NAMALWA (cell line): Measurements from ENCODE around the gene JAZF1.

Source experiments
- DNase-seq: peaks from one replicate; pipeline ENCODE4 v3.0.0-alpha.2; 2015; ENCODE audit warnings: low spot score

Gene JAZF1

DNA sequence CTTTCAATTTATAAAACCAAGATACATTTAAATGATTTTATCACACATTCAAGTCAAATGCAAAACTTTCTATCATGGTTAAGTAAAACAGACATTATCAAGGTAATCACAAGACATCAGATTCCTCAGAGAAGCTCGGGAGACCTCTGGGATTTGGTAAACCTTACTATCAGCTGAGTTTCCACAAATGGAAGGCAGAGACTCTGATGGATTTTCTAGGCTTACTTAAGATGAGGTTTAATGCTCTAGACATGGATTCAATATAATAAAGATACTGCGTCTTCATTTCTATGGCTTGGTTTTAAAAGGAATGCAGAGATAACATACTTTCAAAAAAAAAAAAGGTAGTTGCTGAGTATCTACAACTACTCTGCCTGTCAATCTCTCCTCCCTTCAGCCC lies 171.7 kb downstream of the JAZF1 start:
- no peak for DNase-seq

DNA sequence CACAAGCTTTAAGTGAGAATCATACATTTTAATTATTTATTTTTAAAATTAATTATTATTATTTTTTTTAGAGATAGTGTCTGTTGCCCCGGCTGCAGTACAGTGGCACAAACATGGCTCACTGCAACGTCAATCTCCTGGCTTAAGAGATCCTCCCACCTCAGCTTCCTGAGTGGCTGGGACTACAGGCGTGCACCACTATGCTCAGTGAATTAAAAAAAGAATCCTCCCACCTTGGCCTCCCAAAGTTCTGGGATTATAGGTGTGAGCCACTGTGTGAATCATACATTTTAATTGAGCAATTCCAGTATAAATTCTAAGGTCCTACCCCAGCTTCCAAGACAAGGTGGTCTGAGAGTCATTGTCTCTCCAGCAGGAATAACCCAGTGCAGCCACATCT lies 172.4 kb downstream of the JAZF1 start:
- DNase-seq: no peak

- no peak for DNase-seq
Measured at GRCh38 chr7:28006491-28006890, 174.1 kb downstream of the JAZF1 start.

DNA sequence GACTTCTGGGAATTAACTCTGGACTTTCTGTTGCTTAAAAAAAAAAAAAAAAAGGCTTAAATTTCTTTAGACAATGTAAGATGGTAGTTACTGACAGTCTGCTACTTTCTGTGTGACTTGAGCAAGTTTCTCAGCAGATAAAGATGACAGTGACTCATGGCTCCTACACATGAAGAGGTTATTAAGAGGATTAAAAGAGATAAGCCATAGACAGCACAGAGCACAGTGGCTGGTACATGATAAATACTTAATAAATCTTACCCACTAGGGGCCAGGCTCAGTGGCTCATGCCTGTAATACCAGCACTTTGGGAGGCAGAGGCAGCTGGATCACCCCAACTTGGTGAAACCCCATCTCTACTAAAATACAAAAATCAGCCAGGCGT lies 174.8 kb downstream of the JAZF1 start:
- DNase-seq: no peak

DNA sequence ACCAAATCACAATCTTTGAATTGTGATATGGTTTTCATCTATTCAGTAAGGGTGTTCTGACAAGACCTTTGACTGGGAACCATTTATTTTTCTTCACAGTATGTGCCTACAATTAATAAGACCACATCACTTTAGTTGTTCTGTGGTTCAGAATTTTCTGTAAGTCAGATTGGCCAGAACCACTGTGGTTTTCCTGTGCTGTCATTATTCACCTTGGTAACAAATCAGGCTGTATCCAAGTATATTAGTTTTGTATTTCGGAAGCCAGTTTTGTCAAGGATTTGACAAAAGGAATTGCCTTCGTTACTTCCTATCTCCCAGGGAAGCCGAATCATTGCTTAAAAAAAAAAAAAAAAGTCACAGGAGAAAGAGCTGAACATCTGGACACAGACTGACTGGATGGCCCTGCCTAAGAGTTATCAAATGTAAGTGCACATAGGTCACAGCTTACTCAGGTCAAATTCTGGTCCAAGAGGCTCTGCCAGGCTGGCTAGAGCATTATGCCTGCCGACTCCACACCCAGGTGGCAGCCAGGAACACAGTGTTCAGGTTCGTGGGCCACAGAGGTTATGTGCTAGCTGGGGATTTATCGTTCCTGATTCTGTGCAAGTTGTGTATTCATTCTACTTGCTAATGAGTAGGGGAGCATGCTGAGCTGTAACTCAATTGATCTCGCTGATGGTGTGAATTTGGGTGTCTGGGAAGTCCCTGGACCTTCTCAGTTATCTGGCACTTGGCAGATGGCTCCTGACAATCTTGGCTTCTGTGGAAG lies 175.3 kb downstream of the JAZF1 start:
- no peak for DNase-seq

DNA sequence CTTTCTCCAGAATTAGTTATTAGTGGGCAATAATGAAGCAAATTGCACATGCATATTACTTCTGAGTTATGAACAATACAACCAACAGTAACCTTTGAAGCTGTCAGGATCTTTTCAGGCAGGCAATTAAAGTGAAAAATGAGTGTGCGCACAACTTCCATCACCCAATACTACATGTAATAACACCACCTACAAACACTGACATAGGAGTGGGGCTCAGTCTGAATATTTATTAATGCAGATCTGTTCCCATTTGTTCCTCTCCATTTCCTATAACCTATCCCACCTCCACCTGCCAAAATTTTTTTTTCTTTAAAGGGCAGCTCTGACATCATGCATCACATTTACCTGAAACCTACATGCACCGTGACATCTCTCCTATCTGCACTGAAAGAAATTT lies 177.2 kb downstream of the JAZF1 start:
- no peak for DNase-seq

GRCh38 chr7:28002638-28003037 lies 178.0 kb downstream of the JAZF1 start:
- no peak for DNase-seq

GRCh38 chr7:28001896-28002295 lies 178.7 kb downstream of the JAZF1 start:
- no peak for DNase-seq

GRCh38 chr7:27999829-28000228 lies 180.8 kb downstream of the JAZF1 start:
- DNase-seq: no peak

GRCh38 chr7:27998382-27998781 lies 182.2 kb downstream of the JAZF1 start:
- DNase-seq: no peak

DNA sequence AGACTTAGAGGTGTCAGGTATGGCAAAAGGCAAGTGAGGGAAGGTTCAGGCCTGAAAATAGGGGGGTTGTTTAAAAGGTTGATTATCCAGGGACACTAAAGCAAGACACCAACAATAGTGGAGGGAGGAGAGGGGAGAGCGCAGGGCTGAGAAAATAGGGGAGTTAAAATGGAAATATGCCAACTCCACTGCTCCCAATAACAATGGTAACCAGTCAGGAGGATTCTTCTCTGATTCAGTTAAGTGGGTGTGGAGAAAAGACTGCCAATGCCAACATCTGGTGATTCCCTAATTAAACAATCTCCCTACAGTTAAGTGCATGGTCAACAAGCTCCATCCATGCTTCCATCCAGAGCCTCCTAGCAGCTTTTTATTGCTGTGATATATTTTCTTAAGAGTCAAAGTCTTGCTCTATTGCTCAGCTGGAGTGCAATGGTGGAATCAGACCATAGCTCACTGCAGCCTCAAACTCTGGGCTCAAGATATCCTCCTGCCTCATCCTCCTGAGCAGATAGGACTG lies 183.3 kb downstream of the JAZF1 start:
- DNase-seq: no peak

GRCh38 chr7:27996141-27996540 lies 184.5 kb downstream of the JAZF1 start:
- DNase-seq: no peak

DNA sequence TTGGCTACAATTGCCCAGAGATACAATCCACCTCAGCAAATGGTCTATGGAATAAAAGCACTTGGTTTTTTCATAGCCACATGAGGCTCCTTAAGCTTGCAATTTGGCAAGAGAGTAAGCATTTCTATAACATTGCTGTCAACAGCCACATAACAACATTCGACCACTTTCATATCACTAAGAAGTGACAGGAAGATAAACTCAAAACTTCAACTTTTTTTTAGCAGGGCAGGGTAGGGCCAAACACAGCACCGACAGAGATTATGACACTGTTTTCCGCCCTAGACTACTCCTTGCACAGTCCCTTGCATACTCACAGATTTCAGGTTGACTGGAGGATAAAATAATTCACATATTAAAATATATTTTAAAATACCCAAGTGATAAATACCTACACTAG lies 185.4 kb downstream of the JAZF1 start:
- no peak for DNase-seq

GRCh38 chr7:27994639-27995038 lies 186.0 kb downstream of the JAZF1 start:
- DNase-seq: no peak

DNA sequence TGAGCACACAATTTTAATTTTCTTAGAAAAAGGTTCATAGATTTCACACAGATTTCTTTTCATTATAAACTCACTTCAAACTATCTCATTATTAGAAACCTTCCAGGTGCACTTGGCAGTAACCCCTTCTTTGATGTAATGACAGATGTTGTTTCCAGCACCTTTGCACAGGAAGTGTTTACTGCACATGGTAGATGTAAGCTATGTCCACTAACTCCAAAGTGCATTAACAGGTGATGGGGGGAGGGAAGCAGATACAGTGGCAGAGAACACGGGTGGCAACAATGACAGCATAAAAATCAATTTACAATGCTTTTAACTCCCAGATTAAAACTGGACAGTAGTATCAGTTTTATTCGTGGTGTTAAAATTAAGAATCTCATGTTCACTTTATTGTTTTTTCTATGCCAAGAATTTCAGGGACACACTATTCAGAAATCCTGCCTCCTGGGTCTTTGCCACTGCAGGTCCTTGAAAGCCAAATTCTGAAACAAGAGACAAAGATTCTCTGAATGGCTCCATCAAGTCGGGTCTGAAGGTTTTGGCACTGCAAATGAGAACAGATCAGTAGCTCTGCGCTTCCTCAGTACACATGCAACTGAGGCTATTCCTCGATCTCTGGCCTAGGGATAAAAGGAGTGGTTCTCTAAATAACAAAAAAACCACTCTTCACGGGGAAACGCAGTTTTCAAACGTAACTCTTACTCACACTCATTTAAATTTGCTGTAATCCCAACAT lies 187.7 kb downstream of the JAZF1 start:
- no peak for DNase-seq

- no peak for DNase-seq
Measured at GRCh38 chr7:27992097-27992496, 188.5 kb downstream of the JAZF1 start.

DNA sequence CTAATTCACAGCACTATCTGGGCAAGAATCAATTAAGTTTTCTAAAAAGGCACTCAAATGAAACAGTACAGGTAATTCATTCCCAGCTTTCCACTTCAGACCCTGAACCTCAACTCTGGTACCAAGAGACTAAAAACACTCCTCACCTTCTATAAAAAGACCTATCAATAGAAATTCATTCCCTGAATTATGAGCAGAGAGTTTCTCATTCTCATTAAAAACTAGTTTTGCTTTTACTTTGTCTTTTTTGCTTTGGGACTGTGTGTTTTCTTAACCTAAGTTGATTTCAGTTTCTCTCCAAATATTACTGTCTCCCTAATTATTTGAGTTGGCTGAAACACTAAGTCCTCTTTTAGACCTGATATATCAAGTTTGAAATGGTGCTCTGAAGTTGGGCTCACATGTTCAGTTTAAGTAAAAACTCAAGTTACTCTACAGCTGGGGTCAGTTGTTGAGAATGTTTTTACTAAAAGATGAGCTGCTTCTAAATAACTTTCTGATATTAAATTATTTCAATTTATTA lies 189.5 kb downstream of the JAZF1 start:
- DNase-seq: no peak

GRCh38 chr7:27976531-27976930 lies 204.1 kb downstream of the JAZF1 start:
- no peak for DNase-seq

GRCh38 chr7:27973625-27974024 lies 207.0 kb downstream of the JAZF1 start:
- DNase-seq: no peak

- no peak for DNase-seq
Measured at GRCh38 chr7:27972276-27972675, 208.3 kb downstream of the JAZF1 start.

DNA sequence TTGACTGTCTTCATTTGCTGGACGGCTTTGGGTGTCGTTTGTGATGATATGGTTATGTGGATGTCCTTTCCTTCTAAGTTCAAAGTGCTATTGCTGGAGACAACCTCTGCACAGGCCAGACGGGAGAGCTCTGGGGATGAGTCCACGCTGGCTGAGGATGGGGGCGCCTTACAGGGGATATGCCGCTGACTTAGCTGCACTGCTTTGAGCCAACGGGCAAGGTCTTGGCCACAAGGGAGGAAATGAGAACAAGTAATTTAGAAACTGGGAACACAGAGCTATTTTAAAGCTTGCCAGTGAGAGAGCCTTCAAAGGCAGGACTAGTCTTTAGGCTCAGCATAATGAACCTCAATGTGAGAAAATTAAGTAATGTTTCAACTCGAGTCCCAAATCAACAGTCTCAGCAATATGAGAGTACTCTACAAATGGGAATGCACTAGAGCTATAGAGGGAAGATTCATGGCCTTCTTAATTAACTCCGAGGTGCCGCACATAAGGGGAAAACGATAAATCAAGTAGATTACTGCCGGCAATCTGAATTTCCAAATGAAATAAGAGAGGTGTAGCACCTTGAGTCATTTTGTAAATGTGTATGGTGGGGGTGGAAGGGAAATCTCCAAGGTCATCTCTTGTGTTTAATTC lies 209.3 kb downstream of the JAZF1 start:
- no peak for DNase-seq

GRCh38 chr7:27970350-27970749 lies 210.2 kb downstream of the JAZF1 start:
- DNase-seq: no peak

DNA sequence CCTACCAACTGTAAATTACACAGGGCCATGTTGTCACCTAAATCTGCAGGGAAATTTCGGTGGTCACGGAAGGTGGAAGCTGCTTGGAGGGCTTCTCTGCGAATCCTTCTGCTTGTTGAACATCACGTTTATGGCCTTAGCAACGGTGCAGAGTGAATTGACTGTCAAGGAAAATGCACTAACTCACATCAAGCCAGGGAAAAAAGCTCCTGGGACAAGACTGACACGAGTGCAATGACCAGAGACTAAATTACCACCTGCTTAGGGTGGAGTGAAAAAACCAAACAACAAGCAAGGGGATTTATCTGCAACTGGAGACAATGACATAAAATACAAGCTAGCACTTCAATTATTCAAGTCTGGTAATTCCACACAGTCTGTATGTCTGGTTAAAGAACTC lies 211.2 kb downstream of the JAZF1 start:
- DNase-seq: no peak
